HFFc6 (cell line): Measurements from ENCODE around the gene UBL4A. TPM values are rescaled to one million over a fixed set of nuclear protein-coding genes. Genes with fewer than 3 reads are reported as not detected.
A peak's percentile ranks its signal among the peaks of the same experiment; 100 is the strongest.

Experiments used
- DNase-seq: peaks from one replicate; pipeline ENCODE4 v3.0.0-alpha.2; 2018
- H3K27ac Mint-ChIP-seq: 2 replicates; pipeline ENCODE4 v1.8.0; 2020; ENCODE audit warnings: mild to moderate bottlenecking, mixed read lengths
- H3K27me3 Mint-ChIP-seq: 2 replicates; pipeline ENCODE4 v1.8.0; 2021; ENCODE audit warnings: mild to moderate bottlenecking, moderate library complexity, mixed read lengths; ENCODE audit not compliant: insufficient read depth
- H3K36me3 Mint-ChIP-seq: 2 replicates; pipeline ENCODE4 v1.8.0; 2021; ENCODE audit warnings: low read depth, mixed read lengths
- H3K4me1 Mint-ChIP-seq: 2 replicates; pipeline ENCODE4 v1.8.0; 2020; ENCODE audit warnings: low read depth, mixed read lengths
- H3K4me3 Mint-ChIP-seq: 2 replicates; pipeline ENCODE4 v1.8.0; 2020; ENCODE audit warnings: mild to moderate bottlenecking, moderate library complexity, mixed read lengths
- H3K9me3 Mint-ChIP-seq: 2 replicates; pipeline ENCODE4 v1.8.0; 2020; ENCODE audit warnings: mild to moderate bottlenecking, mixed read lengths
- microRNA-seq: library from miRNA; unstranded; fragments of <30 nt; microRNA quantifications from one replicate; pipeline ENCODE4, GENCODE V29; 2019
- total RNA-seq, 6 experiments: library from RNA; stranded (reverse); fragmentation: NEBNext Ultra II Directional; extraction: Animal tissue kit (Norgen Biotek cat#: 25700); gene quantifications; 2 replicates in 1 of 6; 3 replicates in 5 of 6; pipeline ENCODE4 v1.2.3, GENCODE V29; 2021
- TF ChIP-seq, protein P1 (sequence below): fragments of 200-600 bp; sonication (generic); IDR thresholded peaks from 2 replicates; pipeline ENCODE4 v1.5.0; 2021; ENCODE audit warnings: antibody characterized with exemption, mild to moderate bottlenecking

Gene UBL4A
- total RNA-seq, 6 experiments from 2014 or later: 26.7 to 31.6 (median 29.7) TPM

DNA sequence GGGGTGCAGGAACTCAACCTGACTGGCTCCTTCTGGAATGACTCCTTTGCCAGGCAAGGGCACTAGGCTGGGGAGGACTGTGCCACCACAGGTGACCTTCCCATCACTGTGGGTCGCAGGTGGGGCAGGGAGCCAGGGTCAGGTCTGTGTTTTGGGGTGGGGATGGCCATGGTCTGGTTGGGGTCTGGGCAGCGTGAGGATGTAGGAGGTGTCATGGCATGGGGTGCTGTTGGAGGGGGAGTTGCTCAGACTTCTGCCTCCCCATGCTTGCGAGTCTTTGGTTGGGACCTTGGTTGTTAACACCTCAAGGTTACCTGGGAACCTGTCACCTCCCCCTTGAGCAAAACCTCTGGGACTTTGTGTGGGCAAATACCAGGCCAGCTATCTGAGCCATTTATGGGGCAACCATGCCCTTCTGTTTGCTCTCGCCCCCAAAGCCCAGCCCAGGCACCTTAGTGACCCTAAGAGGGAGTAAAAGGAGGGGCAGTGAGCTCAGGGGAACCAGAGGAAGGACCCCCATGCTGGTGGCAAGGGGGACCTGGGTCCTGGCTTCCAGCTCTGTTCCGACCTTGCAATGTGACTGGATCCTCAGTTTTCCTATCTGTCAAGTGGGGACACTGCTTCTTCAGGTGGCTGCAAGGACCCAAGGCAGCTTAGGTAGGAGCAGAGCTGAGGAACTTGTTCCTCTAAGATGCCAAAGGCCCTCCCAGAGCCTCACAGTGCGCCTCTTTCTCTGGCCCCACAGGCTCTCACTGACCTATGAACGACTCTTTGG, 51.8 kb downstream of the UBL4A start:
- Mint-ChIP-seq H3K27ac (no peak overlapping the region), H3K4me1 (peaks cover 25% of the 10 kb centered on the region), H3K4me3 (no peak overlapping the region), H3K9me3 (no peaks in the 10 kb centered on the region), H3K36me3 (peaks cover 8% of the 10 kb centered on the region), H3K27me3 (peaks cover 2% of the 10 kb centered on the region)
- DNase-seq: no peak
- TF ChIP-seq, protein P1, sequence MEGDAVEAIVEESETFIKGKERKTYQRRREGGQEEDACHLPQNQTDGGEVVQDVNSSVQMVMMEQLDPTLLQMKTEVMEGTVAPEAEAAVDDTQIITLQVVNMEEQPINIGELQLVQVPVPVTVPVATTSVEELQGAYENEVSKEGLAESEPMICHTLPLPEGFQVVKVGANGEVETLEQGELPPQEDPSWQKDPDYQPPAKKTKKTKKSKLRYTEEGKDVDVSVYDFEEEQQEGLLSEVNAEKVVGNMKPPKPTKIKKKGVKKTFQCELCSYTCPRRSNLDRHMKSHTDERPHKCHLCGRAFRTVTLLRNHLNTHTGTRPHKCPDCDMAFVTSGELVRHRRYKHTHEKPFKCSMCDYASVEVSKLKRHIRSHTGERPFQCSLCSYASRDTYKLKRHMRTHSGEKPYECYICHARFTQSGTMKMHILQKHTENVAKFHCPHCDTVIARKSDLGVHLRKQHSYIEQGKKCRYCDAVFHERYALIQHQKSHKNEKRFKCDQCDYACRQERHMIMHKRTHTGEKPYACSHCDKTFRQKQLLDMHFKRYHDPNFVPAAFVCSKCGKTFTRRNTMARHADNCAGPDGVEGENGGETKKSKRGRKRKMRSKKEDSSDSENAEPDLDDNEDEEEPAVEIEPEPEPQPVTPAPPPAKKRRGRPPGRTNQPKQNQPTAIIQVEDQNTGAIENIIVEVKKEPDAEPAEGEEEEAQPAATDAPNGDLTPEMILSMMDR: no peak

Small RNA genes lying within 50 kb of the gene (microRNA-seq; reads per million reads assigned to microRNA genes)
- 114 reads per million, percentile 51 among the genes with 10 or more reads in this experiment for gene MIR6858

Other genes starting within 250 kb of the UBL4A start
- not detected for gene OPN1MW3, start 229.0 kb downstream of the UBL4A start, total RNA-seq
- gene TEX28, start 191.5 kb downstream of the UBL4A start, total RNA-seq: not detected
- not detected for gene TKTL1, start 190.8 kb downstream of the UBL4A start, total RNA-seq
- gene FLNA, start 112.0 kb downstream of the UBL4A start, total RNA-seq: 1,000 to 10,000 TPM; 2,260 to 2,886 (median 2,666) TPM
- gene EMD, start 107.3 kb downstream of the UBL4A start, total RNA-seq: 100 to 1,000 TPM in 4 of 6 experiments, 10 to 100 TPM in 2; 84.8 to 119 (median 108) TPM
- gene RPL10, start 88.2 kb downstream of the UBL4A start, total RNA-seq: 1,000 to 10,000 TPM; 1,764 to 1,978 (median 1,934) TPM
- gene DNASE1L1, start 77.4 kb downstream of the UBL4A start, total RNA-seq: 10 to 100 TPM; 74.8 to 96.3 (median 87.4) TPM
- gene TAFAZZIN, start 75.1 kb downstream of the UBL4A start, total RNA-seq: 10 to 100 TPM; 13.0 to 17.3 (median 15.1) TPM
- gene ATP6AP1, start 57.9 kb downstream of the UBL4A start, total RNA-seq: 100 to 1,000 TPM; 107 to 154 (median 123) TPM
- gene GDI1, start 49.5 kb downstream of the UBL4A start, total RNA-seq: 100 to 1,000 TPM; 144 to 154 (median 147) TPM
- gene FAM50A, start 42.5 kb downstream of the UBL4A start, total RNA-seq: 100 to 1,000 TPM in 1 of 6 experiments, 10 to 100 TPM in 5; 77.3 to 103 (median 86.9) TPM
- gene PLXNA3, start 28.3 kb downstream of the UBL4A start, total RNA-seq: 10 to 100 TPM; 66.2 to 98.7 (median 79.8) TPM
- gene LAGE3, start 7.3 kb downstream of the UBL4A start, total RNA-seq: 10 to 100 TPM; 13.8 to 18.3 (median 17.4) TPM
- gene SLC10A3, start 4.0 kb upstream of the UBL4A start, total RNA-seq: 10 to 100 TPM; 34.6 to 46.5 (median 37.7) TPM
- gene FAM3A, start 29.6 kb upstream of the UBL4A start, total RNA-seq: 10 to 100 TPM; 56.9 to 67.8 (median 59.4) TPM
- 100 to 1,000 TPM; 119 to 226 (median 192) TPM for gene G6PD, start 60.2 kb upstream of the UBL4A start, total RNA-seq
- 10 to 100 TPM; 32.5 to 38.9 (median 37.5) TPM for gene IKBKG, start 61.0 kb upstream of the UBL4A start, total RNA-seq
- not detected for gene CTAG1A, start 98.5 kb upstream of the UBL4A start, total RNA-seq
- not detected for gene CTAG1B, start 132.7 kb upstream of the UBL4A start, total RNA-seq
- not detected for gene CTAG2, start 167.0 kb upstream of the UBL4A start, total RNA-seq